Muscle layer of duodenum (tissue), 2 donors: ENCODE data around the gene SLC22A23.

Source experiments
- H3K27ac ChIP-seq: one replicate; pipeline ENCODE4 v1.7.0; 2013; ENCODE audit warnings: mild to moderate bottlenecking, low read length
- H3K27me3 ChIP-seq: one replicate; pipeline ENCODE4 v1.7.0; 2013; ENCODE audit warnings: low read depth, mild to moderate bottlenecking, control low read depth, low read length
- H3K36me3 ChIP-seq, 2 donors: one replicate each; pipeline ENCODE4 v1.7.0; 2013; ENCODE audit warnings: low read length in 2 of 2, control low read depth in 1 of 2, mild to moderate bottlenecking in 1 of 2; ENCODE audit not compliant: insufficient read depth in 2 of 2, control insufficient read depth in 1 of 2
- H3K4me1 ChIP-seq, 2 donors: one replicate each; pipeline ENCODE4 v1.7.0; 2013; ENCODE audit warnings: low read length in 2 of 2, mild to moderate bottlenecking in 2 of 2, control low read depth in 1 of 2, moderate library complexity in 1 of 2; ENCODE audit not compliant: insufficient read depth in 2 of 2, control insufficient read depth in 1 of 2
- H3K4me3 ChIP-seq, 2 donors: one replicate each; pipeline ENCODE4 v1.7.0; 2013; ENCODE audit warnings: low read length in 2 of 2, low read depth in 1 of 2, mild to moderate bottlenecking in 1 of 2
- H3K9me3 ChIP-seq, 2 donors: one replicate each; pipeline ENCODE4 v1.7.0; 2013; ENCODE audit warnings: low read length in 2 of 2, control low read depth in 1 of 2, mild to moderate bottlenecking in 1 of 2; ENCODE audit not compliant: control insufficient read depth in 1 of 2
- donor health status: healthy.

SLC22A23 gene

DNA sequence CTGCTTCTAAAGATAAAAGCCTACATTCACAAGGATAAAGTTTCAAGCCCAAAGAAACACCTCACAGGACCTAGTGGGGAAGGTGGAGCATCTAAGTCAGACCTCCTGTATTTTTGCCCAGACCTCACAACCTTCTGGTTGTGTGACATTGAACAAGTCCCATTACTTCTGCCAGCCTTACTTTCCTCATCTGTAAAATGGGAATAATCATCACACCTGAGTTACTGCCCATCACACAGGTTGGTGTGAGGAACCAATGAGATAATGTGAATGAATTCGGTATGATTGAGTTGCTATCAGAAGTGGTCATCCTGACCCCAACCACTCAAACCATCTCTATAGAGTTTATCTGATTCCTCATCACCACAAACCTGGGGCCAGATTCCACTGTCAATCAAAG lies 11.1 kb upstream of the SLC22A23 start:
- Histone ChIP-seq H3K27me3 (no peaks in the 10 kb centered on the region), H3K4me3 (no peak overlapping the region), H3K36me3 (no peaks in the 10 kb centered on the region), H3K27ac (no peak overlapping the region), H3K9me3 (no peaks in the 10 kb centered on the region), H3K4me1 (peaks cover 0 to 1% of the 10 kb centered on the region in 2 donors)

DNA sequence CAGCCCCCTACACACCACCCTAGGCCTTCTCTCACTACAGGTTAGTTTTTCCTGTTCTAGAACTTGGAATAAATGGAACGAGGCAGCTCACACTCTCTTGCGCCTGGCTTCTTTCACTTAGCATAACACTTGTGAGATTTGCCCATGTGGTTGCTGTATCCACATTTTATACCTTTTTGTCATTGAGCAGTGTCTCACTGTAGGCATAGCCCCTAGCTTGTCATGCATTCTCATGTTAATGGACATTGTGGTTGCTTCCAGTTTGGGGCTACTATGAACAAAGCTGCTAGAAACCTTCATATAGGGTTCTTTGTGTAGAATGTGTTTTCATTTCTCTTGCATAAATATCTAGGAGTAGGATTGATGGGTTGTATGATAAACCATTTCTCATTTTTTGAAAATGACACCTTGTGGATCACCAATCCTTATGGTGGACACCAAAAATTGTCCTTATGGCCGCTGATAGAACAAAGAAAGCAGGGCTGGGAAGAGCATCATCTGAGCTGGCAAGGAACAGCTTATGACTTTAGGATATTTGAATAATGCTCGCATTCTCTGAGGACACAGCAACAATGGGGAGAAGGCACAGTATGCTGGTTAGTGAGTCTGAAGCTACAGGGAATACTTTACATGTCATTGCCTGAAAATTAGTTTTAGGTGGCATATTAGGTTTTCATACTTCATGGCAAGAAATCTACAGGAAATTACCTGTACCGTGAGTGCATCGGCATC lies 9.8 kb upstream of the SLC22A23 start:
- no peaks in the 10 kb centered on the region for H3K9me3 ChIP-seq
- H3K36me3 ChIP-seq = no peaks in the 10 kb centered on the region
- H3K4me1 ChIP-seq = no peaks in the 10 kb centered on the region
- no peak overlapping the region for H3K27ac ChIP-seq
- H3K27me3 ChIP-seq = no peaks in the 10 kb centered on the region
- no peak overlapping the region for H3K4me3 ChIP-seq

DNA sequence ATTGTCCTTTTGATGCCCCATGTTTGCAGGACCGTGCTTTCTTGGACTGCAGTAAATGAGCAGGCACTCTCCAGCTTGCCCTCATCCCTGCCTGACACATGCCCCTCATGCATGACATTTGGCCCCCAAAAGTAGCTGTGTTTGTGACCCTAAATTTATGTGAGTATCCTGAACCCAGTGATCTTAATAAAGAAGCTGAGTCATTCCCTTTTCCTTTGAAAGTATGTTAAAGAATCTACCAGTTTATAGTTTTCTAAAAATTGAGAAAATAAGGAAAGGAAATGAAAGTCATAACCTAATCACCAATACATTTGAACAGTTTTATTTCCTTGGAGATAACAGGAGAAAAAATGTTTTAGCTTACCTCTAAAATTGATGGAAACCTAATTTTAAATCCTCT lies 3.4 kb upstream of the SLC22A23 start:
- H3K27me3 ChIP-seq = no peaks in the 10 kb centered on the region
- H3K4me1 ChIP-seq = peaks cover 5 to 15% of the 10 kb centered on the region in 2 donors
- no peaks in the 10 kb centered on the region for H3K36me3 ChIP-seq
- H3K4me3 ChIP-seq = no peak overlapping the region
- no peak overlapping the region for H3K27ac ChIP-seq
- no peaks in the 10 kb centered on the region for H3K9me3 ChIP-seq

DNA sequence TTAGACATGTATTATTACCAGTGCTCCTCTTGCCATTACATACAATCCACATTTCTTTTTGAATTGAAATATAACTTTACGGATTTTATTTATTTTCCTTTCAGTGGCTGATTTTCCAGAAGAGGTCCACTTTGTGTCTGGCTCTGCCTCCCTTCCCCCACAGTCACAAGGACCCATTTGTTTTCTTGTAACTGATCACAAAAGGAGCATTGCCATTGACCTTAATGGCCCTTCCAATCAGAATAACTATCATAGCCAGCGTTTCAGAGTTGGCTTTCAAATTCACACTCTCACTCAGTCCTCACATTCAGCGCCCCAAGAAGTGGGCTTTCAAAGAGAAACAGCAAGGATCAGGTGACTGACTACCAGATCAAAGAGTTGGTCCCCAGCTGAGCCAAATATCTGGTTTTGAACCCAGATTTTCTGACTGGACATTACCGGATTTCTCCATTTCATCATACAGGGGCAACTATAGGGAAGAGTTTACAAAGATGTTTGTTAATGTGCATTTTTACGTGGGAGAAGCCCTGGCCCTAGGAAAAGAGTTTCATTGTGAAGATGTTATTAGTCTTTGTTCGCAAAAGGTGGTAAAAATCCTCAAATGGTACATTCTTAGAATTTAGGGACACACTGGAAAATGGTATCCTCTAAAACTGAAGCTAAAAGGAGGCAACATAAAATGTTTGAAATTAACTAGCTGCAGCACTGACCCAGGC lies 2.0 kb upstream of the SLC22A23 start:
- Histone ChIP-seq H3K4me3 (no peak overlapping the region), H3K9me3 (no peaks in the 10 kb centered on the region), H3K27me3 (peaks cover 8% of the 10 kb centered on the region), H3K27ac (no peak overlapping the region), H3K4me1 (peaks cover 7 to 26% of the 10 kb centered on the region in 2 donors), H3K36me3 (no peaks in the 10 kb centered on the region)

DNA sequence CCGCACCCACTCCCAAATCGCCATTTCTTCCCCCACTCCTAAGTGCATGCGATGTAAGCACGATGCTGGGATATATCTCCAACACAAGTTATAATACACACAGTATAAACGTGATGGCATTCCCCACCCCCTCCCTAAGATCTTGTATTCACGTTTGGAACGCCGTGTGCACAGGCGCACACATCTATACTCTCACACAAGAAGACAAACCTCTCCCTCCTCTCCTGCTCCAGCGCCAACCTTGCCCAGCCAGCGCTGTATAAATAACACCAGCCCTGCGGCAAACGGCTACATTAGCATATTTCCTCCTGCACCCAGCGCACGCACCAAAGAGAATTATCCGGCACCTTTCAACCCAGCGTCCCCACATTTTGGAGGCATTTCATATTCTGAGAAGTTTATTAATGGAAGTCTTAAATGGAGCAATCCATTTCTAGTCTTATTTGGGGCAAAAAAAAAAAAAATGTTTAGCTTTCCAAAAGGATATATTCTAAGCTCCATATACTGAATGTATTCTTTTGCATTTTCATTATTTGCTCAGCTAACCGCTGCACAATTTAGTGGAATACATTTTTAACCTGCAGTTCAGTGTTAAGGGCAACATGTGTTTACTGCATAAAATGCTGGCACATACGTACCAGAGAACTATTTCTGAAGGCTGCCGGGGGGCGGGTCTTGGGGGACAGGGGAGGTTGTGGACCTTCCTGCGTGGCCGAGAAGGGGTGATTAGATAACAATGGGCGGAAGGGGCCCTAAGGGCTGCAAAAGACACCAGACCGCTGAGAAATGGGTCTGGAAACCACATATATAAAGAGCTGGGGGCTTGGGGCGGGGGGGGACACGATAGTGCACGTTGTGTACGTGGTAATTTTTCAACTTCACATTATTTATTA lies 1.1 kb upstream of the SLC22A23 start:
- H3K27me3 ChIP-seq = peaks cover 8% of the 10 kb centered on the region

DNA sequence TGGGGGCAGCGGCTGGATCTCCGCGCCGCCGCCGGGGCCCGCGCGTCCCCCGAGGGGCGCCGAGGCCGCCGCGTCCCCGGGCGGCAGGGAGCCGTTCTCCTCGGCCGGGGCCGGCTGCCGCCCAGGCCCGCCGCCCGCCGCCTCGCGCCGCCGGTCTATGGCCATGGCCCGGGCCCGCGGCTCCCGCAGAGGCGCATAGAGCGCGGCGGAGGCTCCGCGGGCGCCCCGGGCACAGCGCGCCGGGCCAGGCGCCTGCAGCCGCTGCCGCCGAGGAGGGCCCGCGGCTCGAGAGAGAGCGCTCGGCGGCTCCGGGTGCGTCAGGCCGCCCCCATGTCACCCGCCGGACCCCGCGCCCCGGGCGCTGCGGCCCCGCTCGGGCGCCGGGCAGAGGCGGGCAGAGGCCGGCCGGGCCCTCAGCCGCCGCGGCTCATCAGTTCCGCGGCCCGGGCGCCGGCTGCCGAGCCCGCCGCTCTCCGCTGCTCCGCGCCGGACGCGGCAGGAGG lies 404 bp downstream of the SLC22A23 start:
- Histone ChIP-seq H3K9me3 (no peaks in the 10 kb centered on the region), H3K27ac (no peak overlapping the region), H3K4me1 (peaks cover 7 to 30% of the 10 kb centered on the region in 2 donors), H3K36me3 (no peaks in the 10 kb centered on the region), H3K27me3 (peaks cover 8% of the 10 kb centered on the region), H3K4me3 (peak overlapping the region; percentile 60 to 84)

More for the DNA sequence above, 1.1 kb upstream of the SLC22A23 start:
- Histone ChIP-seq H3K4me1 (peaks cover 7 to 30% of the 10 kb centered on the region in 2 donors), H3K27ac (no peak overlapping the region), H3K36me3 (no peaks in the 10 kb centered on the region), H3K4me3 (peak overlapping the region; percentile 59 to 76), H3K9me3 (no peaks in the 10 kb centered on the region)

DNA sequence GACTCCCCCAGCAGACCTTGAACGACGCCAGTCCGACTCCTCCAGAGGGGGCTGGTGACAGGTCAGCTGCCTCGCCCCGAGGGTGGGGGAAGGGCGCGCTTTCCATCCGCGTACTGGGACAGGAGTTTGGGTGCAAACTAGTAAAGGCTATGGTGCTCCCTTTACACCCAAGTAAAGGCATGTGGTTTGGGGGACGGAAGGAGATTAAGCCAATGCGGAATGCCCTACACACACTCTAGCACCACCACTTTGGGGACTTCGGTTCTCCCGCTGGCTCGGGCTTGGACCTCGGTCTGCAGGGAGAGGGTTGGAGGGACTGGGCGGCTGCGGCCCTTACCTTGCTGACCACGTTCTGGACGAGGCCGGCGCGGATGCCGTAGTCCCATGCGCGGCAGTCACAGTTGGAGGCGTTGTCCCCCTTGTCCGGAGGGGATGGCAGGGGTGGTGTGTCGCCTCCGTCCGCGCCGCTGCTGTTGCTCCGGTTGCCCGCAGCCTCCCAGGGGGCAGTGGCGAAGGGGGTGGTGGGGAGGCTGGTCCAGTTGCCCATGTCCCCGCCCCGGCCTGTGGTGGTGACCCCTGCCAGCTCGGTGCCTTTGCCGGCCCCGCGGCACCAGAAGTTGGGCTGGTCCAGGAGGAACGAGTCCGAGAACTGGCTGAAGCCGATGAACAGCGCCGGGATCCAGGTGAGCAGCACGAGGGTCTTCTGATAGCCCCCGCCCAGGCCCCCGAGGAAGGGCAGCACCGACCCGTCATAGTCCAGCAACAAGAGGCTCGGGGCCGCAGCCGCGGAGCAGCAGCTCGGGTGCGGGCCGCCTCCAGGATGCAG lies 1.1 kb downstream of the SLC22A23 start:
- Histone ChIP-seq H3K27ac (peak overlapping the region; percentile 40), H3K36me3 (no peaks in the 10 kb centered on the region), H3K27me3 (peaks cover 8% of the 10 kb centered on the region), H3K9me3 (no peaks in the 10 kb centered on the region), H3K4me1 (peaks cover 7 to 36% of the 10 kb centered on the region in 2 donors), H3K4me3 (peak overlapping the region; percentile 60 to 84)

DNA sequence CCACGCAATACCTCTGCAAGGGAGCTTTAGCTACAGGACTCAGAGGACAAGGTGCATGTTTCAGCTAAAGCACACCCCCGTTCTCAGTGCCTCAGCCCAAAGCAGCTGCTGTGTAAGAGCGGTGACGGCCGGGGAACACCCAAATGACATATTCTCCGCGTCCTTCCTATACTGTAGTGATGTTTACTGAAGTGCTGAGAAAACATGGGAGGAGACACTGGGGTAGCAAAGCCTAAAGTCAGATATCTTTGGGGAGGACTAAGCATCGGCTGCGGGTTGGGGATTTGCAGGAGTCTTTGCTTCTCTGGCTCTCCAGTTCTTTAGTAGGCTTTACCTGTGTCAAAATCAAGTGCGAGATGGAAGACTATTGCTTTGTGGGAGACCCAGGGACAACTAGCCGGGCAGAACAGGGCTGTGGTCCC lies 1.7 kb downstream of the SLC22A23 start:
- Histone ChIP-seq H3K36me3 (no peaks in the 10 kb centered on the region), H3K4me3 (peak overlapping the region; percentile 60 to 84), H3K27ac (peak overlapping the region; percentile 40), H3K27me3 (peaks cover 8% of the 10 kb centered on the region), H3K9me3 (no peaks in the 10 kb centered on the region), H3K4me1 (peaks cover 7 to 36% of the 10 kb centered on the region in 2 donors)

DNA sequence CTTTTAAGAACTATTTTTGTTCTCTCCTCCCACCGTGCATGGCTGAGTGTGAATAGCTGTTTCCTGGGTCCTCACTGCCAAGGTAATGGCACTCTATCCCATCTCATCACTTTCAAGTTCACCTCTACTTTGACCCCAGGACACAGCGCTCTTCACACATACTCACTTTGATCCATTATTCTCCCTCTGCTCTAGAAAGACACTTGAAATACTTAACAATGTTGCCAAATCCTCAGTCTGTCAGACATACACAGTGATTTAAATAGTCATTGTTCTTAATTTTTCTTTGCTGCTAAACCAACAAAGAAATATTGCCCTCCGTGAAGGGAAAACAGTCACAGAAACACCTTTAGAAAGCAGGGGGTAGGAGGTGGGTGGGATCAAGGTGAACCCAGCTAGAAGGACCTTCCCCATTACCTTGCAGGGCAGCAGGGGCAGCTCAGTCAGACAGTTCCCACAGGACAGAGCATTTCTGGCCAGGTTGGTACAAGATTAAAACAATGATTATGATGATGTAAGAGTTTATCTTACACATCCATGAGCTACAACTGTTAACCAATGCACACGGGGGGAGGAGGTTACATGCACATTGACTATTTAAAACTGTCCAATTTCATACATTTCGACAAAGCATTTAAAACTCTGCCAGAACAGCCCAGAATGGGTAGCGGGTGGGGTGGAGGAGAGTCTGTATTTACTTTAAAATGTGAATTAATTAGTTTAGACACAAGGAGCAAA lies 2.4 kb downstream of the SLC22A23 start:
- Histone ChIP-seq H3K4me1 (peaks cover 7 to 36% of the 10 kb centered on the region in 2 donors), H3K4me3 (peak overlapping the region; percentile 60 to 84), H3K27me3 (peaks cover 8% of the 10 kb centered on the region), H3K27ac (peak overlapping the region; percentile 40), H3K9me3 (no peaks in the 10 kb centered on the region), H3K36me3 (no peaks in the 10 kb centered on the region)
